ENCODE data around the gene CDK6.
A peak's percentile ranks its signal among the peaks of the same experiment; 100 is the strongest.

The CDK6 gene

DNA sequence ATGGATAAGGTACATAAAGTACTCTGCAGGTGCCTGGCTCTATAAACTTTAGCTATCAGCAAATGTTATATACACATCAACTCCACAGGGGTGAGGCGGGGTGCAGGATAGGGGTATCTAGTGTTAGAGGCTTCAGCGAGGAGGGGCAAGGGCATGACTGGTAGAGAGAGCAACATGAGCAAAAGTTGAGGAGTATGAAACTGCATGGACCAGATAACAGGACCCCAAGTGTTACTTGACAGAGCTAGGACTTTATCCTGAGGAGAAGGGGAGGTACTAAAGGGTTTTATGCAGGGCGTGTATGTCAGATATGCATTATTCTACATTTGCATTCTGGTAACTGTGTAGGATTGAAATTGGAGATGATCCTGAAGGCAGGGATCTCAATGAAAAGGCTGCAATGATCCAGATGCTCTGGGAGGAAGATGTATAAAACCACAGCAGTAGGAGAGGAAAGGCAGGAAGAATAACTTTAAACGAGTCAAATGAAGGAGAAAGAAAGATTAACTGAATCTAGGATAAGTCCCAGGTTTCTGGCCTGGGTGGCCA is 136.3 kb downstream of the CDK6 start:
- no peak for DNase-seq

GRCh38 chr7:92699560-92699959 is 136.8 kb downstream of the CDK6 start:
- no peak for DNase-seq

GRCh38 chr7:92698237-92698841 is 138.0 kb downstream of the CDK6 start:
- peak; percentile 49 for DNase-seq

GRCh38 chr7:92697414-92697813 is 139.0 kb downstream of the CDK6 start:
- no peak for DNase-seq

DNA sequence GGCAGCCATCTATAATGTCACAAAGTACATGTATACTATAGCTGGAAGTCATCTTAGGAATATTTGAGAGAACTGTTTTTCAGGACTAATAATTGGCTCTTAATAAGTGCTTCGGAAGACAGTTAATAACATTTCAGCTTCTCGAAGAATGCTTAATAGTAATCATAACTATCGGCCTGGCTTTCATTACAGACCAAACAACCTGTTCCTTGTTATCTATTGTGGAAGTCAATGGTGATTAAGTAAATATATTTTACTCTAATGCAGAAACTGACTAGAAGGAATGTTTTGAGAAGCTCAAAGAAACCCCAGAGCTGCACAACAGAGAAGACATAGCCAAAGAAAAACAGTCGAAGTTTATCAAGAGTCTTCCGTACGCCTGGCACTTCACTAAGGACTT is 139.4 kb downstream of the CDK6 start:
- no peak for DNase-seq

GRCh38 chr7:92696584-92696983 is 139.8 kb downstream of the CDK6 start:
- DNase-seq, result no peak

DNA sequence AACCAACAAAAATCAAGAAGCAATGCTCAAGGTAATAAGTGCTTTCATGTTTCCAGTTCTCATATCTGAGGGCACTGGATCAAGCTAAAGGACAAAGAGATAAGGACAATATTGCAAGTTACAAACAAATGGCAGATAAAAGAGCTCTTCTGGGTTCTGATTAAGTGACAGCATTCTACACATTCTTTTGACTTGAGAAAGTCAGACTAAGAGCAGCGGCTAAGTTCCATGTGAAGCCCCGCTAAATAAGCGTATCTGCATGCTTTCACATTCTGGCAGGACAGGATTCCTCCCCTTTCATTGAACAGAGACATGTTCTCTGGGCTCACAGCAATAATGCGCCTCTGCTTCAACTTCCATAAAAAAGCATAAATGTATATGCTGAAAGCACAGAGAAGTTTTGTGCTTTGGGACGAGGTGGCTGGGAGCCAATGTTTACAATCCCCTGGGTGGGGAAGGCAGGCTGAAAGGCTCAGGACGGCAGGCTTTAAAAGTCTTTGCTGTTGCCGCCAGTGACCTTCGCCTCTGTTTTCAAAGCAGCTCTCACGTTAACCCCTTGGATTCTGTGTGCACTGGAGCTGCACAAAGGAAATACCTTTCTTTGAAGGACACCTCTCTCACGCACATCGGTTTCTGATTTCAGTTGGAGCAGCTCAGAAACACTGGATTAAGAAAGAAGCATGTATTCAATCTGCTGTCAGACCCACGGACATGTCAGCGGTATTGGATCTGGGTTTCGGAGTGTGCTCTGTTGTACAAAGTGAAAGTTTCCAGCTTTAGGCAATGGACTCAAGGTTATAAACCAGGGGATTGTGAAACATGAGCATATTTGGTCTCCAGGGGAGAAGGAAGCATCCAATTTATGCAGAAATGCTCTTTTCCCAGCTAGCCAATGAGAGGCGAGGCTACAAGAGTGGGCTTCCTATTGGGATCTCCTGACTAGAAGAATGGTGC is 140.8 kb downstream of the CDK6 start:
- DNase-seq, result peak; percentile 50

GRCh38 chr7:92694211-92694610 is 142.2 kb downstream of the CDK6 start:
- DNase-seq, result no peak

- DNase-seq, result no peak
Measured at GRCh38 chr7:92693519-92693918, 142.9 kb downstream of the CDK6 start.

DNA sequence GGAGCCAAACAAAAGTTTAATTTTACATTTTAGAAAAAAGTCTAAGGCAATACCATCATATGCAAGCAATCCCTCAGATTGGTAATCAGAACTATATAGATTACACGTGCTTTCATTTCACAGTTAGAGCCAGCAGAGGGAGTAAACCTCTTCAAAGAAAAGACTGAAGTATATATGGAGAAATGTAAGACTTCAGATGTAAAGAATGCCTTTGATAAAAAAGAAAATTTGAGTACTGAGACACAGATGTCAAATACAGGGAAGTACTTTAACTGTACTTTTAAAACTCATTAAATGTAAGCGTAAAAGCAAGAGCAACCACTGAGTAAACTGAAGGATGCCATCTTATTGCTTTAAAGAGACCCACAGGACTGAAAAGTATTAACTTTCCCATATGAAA is 144.8 kb downstream of the CDK6 start:
- peak; percentile 36 for DNase-seq

DNA sequence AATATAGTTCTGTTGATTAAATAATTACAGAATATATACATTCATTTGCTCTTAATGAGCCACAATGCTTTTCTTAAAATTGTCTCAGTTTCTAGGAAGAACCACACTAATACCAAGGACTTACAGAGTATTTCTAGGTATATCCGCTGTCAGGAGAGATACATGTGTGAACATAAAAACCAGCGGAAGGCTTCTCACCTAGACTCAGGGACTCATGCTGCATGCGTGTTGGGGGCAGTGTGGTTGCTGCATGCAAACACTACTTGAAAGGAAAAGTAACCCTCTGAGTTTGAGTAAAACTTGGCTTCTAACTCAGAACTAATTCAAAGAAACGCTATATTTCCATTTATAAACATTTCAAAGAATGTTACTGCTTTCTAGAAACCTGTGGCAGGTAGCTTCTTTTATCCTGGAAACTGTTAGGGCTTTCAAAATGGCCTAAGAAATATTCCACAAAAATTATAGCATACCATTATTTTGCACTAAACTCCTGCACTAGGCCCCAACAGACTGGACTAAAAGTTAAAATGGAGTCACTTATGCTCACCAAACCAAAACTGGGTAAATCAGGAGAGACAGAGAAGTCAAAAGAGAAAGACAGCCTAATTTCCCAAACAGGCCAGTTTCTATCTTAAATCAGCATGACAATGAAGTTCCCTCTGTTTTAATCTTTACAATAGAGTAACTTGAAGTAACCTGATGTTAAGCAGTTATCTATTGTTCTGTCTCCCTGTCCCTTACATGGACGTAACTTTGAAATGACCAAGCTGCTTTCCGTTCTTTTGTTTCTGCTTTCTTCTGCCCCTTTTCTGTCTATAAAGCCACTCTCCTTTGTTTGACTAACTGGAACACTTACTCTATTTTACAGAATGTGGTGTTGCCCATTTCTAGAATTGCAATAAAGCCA is 151.0 kb downstream of the CDK6 start:
- no peak for DNase-seq

GRCh38 chr7:92684274-92684673 is 152.1 kb downstream of the CDK6 start:
- no peak for DNase-seq

- no peak for DNase-seq
Measured at GRCh38 chr7:92682903-92683539, 153.4 kb downstream of the CDK6 start.

- no peak for DNase-seq
Measured at GRCh38 chr7:92682330-92682729, 154.0 kb downstream of the CDK6 start.

DNA sequence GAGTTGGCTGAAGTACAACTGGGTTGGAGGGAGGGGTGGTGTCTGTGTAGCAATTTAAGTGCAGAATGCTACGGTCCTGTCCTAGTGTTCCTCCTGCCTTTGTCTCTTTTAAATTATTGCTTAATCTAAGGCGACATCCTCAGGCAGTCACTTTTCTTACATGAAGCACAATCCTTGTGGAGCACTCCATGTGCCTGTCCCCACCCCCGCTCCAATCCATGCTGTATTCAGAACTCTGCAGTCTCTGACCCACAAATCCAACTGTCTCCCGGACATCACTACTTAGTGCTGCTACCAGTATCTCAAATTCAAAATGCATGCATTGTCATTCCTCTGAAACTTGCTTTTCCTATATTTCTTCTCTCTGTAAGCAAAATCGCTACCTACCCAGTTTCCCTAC is 154.7 kb downstream of the CDK6 start:
- DNase-seq, result no peak

DNA sequence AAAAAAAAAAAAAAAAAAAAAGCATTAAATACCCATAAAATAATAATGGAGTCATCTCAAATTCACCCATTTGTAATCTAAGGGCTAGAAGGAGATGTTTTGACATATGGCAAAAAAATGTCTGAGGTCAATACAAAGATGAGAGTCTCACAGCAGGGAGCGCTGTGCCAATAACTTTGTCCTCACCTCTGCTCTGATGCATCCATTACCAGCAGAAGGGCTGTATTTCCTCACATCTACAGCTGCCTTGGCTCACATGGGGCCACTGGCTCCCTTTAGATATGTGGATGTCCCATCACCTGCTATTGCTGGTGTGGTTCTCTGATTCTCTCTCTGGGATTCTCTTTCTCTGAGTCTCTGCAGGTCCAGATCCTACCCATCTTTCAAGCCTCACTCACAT is 155.9 kb downstream of the CDK6 start:
- no peak for DNase-seq

GRCh38 chr7:92678291-92678920 is 158.0 kb downstream of the CDK6 start:
- no peak for DNase-seq

GRCh38 chr7:92674379-92674778 is 162.0 kb downstream of the CDK6 start:
- DNase-seq, result no peak

DNA sequence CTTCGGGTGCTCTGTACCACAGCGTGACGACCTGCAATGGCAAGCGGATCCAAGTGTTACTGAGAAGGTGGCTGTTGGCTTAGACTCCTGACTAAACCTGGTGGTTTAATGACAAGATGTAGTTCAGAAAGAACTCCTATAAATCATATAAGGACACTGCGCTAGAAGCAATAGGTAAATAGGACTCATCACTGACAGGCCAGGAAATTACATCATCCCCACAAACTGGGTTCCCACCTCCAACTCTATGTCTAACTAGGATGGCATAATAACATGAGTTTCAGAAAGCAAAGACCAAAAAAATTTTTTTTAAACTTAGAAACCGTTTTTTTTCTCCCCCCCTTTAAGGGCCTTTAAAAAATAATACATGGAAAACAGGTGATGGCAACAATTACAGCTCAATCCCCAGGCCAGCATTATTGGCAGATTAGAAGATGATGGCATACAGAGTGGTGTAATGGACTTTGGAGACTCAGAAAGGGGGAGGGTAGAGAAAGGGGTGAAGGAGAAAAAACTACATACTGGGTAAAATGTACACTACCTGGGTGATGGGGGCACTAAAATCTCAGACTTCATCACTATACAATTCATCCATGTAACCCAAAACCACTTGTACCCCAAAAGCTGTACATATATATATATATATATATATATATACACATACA is 164.7 kb downstream of the CDK6 start:
- no peak for DNase-seq

- DNase-seq, result no peak
Measured at GRCh38 chr7:92670204-92670851, 166.0 kb downstream of the CDK6 start.

DNA sequence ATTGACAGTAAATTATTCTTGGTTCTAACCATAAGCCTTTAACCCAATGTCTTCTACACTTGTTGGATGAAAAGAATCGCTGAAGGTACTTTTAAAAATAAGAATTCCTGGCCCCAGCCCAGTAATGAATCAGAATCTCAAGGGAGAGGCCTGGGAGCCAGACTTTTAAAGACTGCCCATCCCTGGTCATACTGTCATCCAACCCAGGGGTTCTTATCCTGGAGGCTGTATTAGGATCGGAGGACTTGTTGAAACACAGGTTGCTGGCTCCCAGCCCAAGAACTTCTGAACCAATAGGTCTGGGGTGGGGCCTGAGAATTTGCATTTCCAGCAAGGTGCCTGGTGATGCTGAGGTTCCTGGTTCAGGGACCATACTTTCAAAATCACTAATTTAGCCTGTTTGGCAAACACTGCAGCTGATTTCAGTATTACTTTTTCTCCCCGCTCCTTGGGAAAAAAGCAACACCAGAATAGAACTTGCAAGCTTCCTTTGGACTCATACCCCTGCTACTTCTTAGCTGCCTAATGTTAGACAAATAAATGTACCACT is 166.7 kb downstream of the CDK6 start:
- DNase-seq, result no peak

Data from amniotic stem cell (primary cell).